Left ventricle myocardium superior (tissue), 1 donor: ENCODE results near the gene IL18RAP. TPM values are rescaled to one million over a fixed set of nuclear protein-coding genes. Genes with fewer than 3 reads are reported as not detected.

ENCODE experiments used
- ATAC-seq: fragments of 200-7000 bp; cut with Tn5 transposase; one replicate; pipeline ENCODE4 v1.9.1; 2020; ENCODE audit warnings: mild to moderate bottlenecking, moderate library complexity
- DNase-seq: peaks from one replicate; pipeline ENCODE4 v3.0.0-alpha.2; 2020
- intact Hi-C: fragments of 100-400 bp; cut with micrococcal nuclease; formaldehyde crosslinking; loops from one replicate; pipeline ENCODE4 v1.11.0; 2022
- long read RNA-seq: library from polyadenylated mRNA; unstranded; transcript quantifications from one replicate; pipeline ENCODE4 v2.0.0, GENCODE V29; 2021
- total RNA-seq: library from RNA; stranded (reverse); fragmentation: NEBNext Ultra II Directional; extraction: Animal tissue kit (Norgen Biotek cat#: 25700); gene quantifications from one replicate; pipeline ENCODE4 v1.2.1, GENCODE V29; 2021
- donor health status: DM: no; HTN: yes; CAD: no; lungs with severe emphysema.

The IL18RAP gene, protein sequence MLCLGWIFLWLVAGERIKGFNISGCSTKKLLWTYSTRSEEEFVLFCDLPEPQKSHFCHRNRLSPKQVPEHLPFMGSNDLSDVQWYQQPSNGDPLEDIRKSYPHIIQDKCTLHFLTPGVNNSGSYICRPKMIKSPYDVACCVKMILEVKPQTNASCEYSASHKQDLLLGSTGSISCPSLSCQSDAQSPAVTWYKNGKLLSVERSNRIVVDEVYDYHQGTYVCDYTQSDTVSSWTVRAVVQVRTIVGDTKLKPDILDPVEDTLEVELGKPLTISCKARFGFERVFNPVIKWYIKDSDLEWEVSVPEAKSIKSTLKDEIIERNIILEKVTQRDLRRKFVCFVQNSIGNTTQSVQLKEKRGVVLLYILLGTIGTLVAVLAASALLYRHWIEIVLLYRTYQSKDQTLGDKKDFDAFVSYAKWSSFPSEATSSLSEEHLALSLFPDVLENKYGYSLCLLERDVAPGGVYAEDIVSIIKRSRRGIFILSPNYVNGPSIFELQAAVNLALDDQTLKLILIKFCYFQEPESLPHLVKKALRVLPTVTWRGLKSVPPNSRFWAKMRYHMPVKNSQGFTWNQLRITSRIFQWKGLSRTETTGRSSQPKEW
- 0.99 TPM for total RNA-seq
- long read RNA-seq: 0 reads

DNA sequence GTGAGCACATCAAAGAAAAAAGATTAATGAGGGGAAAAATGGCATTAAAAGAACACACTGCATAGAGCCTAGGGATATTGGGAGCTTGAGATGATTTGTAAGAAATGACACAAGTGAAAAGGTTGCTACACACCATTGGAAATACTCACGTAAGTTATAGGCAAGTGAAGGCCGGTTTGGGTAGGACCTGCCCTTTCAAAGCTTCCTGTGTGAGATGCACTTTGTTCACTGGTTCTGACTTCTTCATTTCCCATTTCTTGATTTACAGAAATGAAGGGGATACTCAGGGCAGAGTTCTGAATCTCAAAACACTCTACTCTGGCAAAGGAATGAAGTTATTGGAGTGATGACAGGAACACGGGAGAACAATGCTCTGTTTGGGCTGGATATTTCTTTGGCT is at the start of gene IL18RAP:
TSS of gene IL18RAP (plus strand) at position 251 of the 400 bp plus-strand sequence. CDS start at position 369, 118 bp downstream.
- DNase-seq (no peak), ATAC-seq (no peak)
- intact Hi-C loops: no loop called here

DNA sequence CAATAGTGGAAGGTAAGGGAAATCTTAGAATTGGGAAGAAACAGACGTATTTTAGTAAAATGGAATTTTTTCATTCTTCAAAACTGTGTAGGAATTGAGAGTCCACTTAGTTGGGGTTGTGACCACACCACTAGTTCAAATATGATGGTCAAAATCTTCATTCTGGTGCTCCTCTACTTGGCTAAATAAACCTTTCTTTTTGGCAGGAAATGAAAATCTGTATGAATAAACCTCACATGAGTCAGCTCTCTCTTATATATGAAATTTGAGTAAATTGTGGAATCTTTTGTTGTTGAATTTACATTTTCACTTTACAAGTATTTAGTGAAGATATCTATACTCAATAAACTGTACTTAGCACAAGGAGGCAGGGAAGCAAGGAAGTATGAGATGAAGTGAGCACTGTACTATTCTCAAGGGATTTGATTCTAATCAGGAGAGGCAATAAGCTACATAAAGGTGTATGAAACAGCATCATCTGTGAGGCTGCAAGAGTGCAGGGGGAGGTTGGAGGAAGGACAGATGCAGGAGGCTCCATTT is 46.8 kb upstream of the IL18RAP start:
- ATAC-seq (no peak), DNase-seq (no peak)
- intact Hi-C loops: no loop called here

DNA sequence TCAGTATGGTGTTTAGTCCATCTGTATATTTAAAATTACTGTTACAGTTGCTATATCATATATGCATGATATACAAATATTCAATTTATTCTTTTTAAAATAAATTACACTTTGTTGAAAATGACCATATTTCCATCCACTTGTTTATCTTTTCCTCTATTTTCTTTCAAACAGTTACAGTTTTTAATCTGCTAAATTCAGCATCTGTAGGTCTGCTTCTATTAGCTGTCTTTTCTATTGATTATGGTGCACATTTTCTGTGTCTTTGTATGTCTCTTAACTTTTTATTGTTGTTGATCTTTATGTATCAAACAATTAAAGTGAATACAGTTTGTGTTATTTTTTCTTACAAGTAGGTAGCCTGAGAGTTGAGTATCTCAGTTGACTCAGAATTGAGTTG is 39.2 kb upstream of the IL18RAP start:
- ATAC-seq (no peak), DNase-seq (no peak)
- intact Hi-C loops: no loop called here

DNA sequence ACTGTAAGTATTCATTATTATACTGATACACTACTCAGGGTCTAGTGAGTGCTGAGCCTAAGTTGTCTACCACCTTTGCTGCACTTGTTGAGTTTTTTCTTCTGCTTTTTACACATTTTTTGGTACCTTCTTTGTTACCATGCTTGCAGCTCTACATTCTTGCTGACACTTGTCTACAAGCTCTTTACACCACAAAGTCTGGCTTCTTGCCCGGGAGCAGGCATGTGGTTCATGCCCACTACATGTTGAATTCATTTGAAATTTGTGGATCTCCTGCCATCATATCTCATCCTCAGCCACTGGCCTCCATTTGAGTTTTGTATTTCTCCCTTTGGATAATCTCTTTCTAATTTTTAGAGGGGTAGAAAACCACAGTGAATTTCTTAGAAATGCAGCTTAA is 37.4 kb upstream of the IL18RAP start:
- no peak for ATAC-seq
- intact Hi-C loops: no loop called here
- DNase-seq: no peak

DNA sequence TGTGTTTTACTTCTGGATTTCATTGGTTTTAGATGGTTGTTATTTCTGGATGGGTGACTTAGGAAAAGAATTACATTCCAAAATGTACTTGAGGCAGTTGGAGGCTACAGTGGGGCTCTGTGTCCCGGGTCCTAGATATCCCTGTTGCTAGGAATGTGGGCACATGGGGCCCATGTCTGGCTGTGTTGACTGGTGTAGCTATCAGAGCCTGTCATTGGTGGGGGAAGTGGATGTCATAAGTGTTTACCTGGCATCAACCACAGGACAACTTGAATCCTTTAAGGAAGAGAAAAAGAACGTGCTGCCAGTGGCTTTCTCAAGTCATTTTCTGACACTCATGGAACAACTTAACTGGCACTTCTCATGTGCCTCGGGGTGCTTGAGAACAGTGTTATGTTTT is 37.0 kb upstream of the IL18RAP start:
- intact Hi-C loops: no loop called here
- ATAC-seq (no peak), DNase-seq (no peak)

DNA sequence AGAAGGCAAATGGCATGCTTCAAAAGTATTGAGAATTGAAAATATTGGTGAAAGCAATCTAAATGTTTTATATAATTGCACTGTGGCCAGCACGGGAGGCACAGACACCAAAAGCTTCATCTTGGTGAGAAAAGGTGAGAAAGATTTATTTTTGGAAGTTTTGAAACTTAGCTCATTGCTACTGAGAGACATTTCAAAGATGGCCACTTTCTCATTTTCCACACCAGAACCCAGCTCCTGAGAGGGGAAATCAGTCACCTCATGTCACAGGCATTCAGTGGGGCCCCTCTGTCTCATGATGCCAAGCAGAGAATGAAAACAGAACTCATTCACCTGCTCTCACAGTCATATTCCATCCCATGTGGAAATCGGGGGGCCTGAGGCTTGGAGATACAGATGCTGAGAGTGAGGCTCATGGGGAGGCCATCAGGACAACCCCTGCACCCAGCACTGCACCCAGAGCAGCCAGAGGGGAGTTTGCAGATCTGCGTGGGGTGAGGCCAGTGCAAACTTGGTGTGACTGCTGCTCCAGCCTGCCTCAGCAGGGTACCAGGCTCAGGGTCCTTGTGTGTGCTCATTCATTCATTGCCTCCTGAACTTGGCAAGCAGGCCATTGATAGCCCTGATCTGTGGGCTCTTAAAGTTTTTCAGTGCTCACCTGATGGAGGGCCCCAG is 36.0 kb upstream of the IL18RAP start:
- DNase-seq: no peak
- no peak for ATAC-seq
- intact Hi-C loops: no loop called here

DNA sequence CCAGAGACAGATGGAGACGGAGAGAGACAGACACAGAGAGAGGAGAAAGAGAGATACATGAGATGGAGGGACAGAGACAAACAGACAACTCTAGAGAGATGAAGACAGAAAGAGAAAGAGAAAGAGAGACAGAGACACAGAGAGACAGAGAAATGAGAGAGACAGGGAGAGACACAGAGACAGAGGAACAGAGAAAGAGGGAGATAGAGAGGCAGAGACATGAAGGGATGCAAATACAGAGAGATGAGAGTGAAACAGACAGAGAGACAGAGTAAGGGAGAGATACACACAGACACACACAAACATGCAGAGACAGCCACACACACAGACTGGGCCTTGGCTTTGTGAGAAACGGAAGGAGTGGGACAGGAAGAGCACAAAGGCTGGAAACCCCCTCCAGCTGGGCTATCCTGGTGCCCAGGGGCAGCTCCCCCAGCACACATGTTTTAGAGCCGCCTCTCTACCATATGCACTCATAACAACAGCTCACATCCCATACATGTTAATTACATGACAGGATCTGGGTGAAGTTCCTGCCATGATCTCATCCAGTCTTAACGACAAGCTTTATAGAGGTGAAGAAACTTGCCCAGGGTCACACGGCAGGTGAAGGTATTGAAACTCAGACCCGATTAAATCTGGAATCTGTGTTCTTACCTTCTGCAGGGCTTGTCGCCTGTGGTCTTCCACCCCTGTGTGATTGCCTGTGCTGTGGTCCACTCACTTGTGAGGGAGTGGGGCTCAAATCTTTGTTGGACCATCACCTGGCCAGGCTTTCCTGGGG is 35.0 kb upstream of the IL18RAP start:
- ATAC-seq: no peak
- intact Hi-C loops: no loop called here
- no peak for DNase-seq

DNA sequence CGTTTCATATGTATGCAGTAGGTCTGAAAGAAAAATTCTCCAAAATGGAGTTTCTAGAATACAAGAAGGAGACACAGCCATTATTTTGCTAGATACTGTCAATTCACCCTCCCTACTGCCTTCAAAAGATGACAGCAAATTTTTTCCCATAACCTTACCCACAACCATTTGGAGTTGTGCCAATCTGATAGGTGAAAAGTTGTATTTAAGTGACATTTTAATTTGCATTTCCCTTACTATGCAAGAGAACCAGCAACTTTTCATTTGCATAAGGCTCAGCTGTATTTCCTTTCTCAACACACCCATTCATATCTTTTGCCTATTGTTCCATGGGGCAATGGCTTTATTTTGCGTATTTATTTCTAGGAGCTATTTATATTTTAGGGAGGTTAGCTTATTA is 31.4 kb upstream of the IL18RAP start:
- intact Hi-C loops: no loop called here
- DNase-seq (no peak), ATAC-seq (no peak)

DNA sequence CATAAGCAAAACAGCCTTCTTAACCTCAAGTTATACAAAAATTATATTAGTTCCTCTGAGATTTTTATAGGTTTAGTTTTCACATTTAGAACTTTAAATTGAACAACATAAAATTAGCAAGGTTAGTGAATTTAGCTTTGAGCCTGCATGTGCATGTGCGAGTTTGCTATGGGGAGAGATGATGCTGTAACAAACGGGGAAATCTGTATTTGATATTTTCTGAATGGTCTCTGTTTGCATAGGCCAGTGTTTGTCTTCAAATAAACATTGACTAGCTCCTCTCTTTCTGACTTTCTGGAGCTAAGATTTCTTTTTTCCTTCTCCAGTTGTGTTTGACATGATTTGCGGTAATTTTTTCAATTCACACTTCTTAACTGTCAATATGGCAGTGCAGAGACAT is 30.9 kb upstream of the IL18RAP start:
- DNase-seq (no peak), ATAC-seq (no peak)
- intact Hi-C loops: no loop called here

DNA sequence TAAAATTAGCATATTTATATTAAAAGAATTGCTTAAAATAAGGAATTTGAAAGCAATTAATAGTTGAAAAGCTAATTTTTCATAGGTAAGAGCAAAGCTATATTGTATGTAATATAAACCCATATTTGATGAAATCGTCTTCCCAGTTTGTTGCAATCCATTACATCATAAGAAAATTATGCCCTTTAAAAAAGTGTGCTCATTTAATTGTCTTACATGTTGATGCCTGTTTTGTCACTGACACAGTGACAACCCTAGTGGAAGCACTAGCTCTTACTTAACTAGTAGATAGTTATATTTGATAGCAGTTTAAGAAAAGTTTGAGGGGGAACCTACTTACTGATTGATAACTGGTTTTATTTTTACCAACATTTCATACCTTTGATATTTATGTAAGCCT is 30.0 kb upstream of the IL18RAP start:
- DNase-seq: no peak
- intact Hi-C loops: no loop called here
- no peak for ATAC-seq

DNA sequence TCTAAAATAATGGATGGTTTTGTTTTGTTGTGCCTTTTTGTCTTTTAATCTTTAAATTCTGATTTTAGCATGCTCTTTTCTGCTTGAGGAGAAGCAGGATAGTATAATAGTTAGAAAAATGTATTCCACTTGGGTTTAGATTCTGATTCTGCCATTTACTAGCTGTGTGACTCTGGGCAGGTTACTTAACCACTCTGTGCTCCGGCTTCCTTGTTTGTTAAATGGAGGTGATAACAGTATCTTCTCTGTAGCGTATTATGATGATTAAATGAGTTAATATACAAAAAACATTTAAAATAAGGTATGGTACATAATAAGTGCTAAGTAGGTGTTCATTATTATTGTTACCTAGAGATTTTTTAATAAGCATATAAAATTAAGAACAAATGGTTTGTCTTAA is 26.9 kb upstream of the IL18RAP start:
- intact Hi-C loops: no loop called here
- DNase-seq (no peak), ATAC-seq (no peak)

DNA sequence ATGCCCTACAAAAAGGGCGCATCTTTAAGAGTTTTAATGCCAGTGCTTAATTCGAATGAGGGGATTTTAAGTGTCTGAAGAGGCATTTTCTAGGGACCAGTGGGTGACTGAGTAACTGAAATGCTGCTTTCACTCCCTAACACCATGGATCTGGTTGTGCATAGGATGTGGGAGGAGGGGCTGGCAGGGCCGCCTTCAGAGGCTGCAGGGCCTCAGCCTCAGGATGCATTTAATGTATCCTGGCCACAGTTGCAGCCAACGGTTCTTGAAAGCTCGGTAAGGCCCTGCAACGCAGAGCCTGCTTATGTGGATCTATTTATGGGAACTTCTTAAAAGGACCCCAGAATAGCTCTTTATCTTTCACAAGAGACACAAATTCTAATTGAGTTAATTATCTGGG is 25.8 kb upstream of the IL18RAP start:
- no peak for DNase-seq
- ATAC-seq: no peak
- intact Hi-C loops: no loop called here

DNA sequence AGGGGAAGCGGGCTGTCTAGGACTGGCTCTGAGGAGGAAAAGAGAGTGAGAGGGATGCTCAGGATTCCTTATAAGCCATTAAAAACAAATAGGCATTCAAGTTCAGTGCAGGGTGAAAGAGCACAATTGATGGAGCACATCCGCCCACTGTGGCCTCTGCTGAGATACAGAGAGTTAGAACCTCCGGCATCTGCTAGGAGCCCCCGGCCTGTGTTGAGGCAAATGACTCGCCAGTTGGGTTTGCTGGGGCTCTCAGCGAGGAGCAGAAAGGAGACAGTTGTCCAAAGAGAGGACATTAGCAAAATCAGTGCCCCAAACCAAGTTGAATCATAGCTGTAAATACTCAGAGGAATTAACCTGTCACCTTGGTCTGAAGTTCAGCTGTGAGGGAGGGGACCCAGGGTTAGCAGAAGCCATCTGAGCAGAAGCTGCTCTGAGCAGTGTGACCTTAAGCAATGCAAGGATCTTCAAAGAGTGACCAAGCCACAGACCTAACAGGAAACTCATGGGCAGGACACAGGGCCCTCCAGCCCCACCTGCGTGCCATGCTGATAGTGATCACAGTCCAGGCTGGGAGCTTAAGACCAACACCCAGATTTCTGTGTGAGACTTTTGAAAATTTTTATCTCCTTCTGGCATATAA is 23.3 kb upstream of the IL18RAP start:
- no peak for DNase-seq
- ATAC-seq: no peak
- intact Hi-C loops: no loop called here

DNA sequence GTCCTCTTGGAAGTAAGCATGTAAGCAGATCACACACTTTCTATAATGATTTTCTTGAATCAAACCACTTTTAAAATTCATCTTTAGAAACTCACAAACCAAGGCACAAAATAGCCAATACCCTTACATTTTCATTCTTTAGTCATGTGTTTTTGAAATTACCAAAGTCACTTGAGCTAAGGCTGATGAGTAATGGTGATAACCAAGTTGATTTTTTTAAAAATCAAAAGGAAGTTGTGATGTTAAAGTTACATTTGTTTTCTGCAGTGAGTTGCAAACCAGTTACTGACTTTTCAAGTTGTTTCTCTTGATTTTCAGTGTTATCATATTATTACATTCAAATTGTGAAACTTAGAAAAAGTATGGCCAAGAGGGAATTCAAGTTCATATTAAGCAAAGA is 21.5 kb upstream of the IL18RAP start:
- intact Hi-C loops: no loop called here
- DNase-seq: no peak
- ATAC-seq: no peak

DNA sequence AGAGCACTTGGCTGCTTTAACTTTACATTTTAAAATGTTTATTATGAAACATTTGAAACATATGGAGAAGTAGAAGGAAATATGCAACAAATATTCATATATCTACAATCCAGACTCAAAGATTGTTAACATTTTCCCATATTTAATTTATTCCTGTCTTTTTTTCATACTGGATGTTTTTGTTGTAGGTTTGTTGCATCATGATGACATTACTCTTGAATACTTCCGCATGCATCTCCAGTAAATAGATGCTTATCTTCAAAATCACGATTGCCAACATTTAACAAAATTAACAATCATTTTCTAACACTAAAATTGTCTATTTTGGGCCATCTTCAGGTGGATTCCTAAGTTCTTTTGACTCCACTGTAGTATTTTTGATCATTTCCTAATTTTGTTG is 21.1 kb upstream of the IL18RAP start:
- intact Hi-C loops: no loop called here
- ATAC-seq (no peak), DNase-seq (no peak)

DNA sequence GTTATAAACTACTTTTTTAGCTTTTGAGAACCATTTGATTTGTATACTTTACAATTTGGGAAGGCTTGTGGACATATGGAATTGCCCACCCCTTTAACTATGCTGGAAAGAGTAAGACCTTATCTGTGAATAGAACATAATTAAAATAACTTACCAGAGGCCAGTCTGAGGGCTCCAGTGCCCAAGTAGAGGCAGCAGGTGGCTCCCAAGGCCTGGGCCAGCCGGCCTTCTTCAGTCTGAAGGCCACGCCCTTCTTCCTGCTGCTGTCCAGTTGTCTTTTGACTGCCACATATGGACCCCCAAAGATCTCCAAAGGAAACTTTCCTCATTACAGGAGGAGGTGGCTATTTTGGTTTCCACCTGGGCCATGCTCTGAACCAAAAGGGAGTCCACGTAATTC is 12.0 kb upstream of the IL18RAP start:
- DNase-seq (no peak), ATAC-seq (no peak)
- intact Hi-C loops: no loop called here

DNA sequence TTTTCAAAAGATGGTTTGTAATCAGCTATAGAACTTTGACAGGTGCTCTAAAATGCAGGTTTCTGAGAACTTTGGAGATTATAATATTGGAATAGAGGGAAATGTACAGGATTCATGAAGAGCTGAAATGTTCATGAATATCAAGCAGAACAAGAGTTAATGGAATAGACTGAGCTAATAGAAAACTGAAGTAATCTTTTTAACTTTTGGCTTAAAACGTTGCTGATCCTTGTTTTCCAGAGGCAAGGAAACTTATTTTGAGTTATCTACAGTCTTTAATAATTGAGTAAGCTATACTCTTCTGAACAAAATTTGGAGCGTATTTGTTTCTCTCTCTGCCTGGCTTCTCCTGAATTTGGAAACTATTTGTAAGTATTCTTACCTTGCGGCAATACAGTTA is 10.8 kb upstream of the IL18RAP start:
- intact Hi-C loops: no loop called here
- DNase-seq (no peak), ATAC-seq (no peak)

DNA sequence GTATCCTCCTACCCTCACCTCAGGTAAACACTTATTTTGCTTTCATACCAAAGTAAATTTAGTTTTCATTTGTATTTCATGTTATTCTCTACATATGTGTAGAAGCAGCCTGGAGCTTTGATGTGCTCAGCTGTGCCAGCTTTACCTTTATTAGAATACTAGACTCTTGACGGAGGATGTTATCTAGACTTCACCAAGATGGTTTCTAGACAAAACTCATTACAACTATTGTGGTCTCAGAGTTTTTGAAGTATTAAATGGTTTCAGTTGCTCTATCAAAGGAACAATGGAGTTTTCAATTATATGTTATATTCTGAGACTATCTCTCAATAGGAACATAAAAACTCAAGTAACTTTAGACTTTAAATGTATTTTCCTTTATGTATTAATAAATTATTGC is 5.0 kb upstream of the IL18RAP start:
- intact Hi-C loops: no loop called here
- DNase-seq: no peak
- ATAC-seq: no peak

DNA sequence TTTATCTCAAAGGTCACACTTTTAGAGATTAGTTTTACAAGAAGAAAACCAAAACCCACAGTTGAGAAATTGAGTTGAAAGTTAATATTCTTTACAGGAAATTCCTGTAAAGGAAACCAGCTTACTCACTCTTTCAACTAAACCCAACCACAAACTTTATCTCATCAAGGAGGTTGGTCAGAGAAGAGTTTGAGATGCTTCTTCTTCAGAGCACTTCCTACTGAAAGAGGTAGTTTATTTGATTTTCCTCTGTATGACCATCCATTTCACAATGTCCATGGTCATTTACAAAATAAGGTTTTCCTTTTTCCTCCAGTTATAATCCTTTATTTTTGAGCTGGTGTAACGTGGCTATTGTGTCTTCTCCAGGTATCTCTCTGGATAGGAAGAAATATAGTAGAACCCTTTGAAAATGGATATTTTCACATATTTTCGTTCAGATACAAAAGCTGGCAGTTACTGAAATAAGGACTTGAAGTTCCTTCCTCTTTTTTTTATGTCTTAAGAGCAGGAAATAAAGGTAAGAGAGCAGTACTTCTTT is 4.5 kb upstream of the IL18RAP start:
- no peak for DNase-seq
- ATAC-seq: no peak

More for the DNA sequence above, 4.5 kb upstream of the IL18RAP start:
- intact Hi-C loops: no loop called here
